GM06990 (cell line): ENCODE measurements around the gene MLPH.

Experiments used
- DNase-seq: peaks from one replicate; pipeline ENCODE4 v3.0.0-alpha.2; 2011; ENCODE audit not compliant: insufficient read length; ENCODE audit errors: extremely low read depth
- H3K27me3 ChIP-seq: replicated peaks from 2 replicates; pipeline ENCODE4 v1.6.0; 2011; ENCODE audit warnings: low read length; ENCODE audit not compliant: control insufficient read depth, insufficient read depth
- H3K36me3 ChIP-seq: 2 replicates; pipeline ENCODE4 v1.5.1; 2011; ENCODE audit warnings: low read length; ENCODE audit not compliant: control insufficient read depth, insufficient read depth
- H3K4me3 ChIP-seq: replicated peaks from 2 replicates; pipeline ENCODE4 v1.5.1; 2011; ENCODE audit warnings: low read depth, mild to moderate bottlenecking, control low read depth, low read length
- CTCF ChIP-seq: IDR thresholded peaks from 2 replicates; pipeline ENCODE4 v1.5.1; 2011; ENCODE audit warnings: low read length, control low read depth, mild to moderate bottlenecking, inconsistent platforms; ENCODE audit not compliant: insufficient read depth, poor library complexity, severe bottlenecking

MLPH gene

GRCh38 chr2:237597196-237598145 lies 110.4 kb downstream of the MLPH start:
- no peaks in the 10 kb centered on the region for H3K36me3 ChIP-seq
- no peak overlapping the region for H3K4me3 ChIP-seq
- TF ChIP-seq CTCF: no peak
- H3K27me3 ChIP-seq: no peaks in the 10 kb centered on the region
- no peak for DNase-seq

GRCh38 chr2:237598468-237599208 lies 111.6 kb downstream of the MLPH start:
- no peak overlapping the region for H3K4me3 ChIP-seq
- no peak for TF ChIP-seq CTCF
- no peaks in the 10 kb centered on the region for H3K27me3 ChIP-seq
- DNase-seq: no peak
- no peaks in the 10 kb centered on the region for H3K36me3 ChIP-seq

- H3K4me3 ChIP-seq: no peak overlapping the region
- no peaks in the 10 kb centered on the region for H3K27me3 ChIP-seq
Measured at GRCh38 chr2:237599465-237600110, 112.5 kb downstream of the MLPH start.

GRCh38 chr2:237600205-237600846 lies 113.3 kb downstream of the MLPH start:
- no peak overlapping the region for H3K4me3 ChIP-seq
- no peak for DNase-seq
- H3K36me3 ChIP-seq: no peaks in the 10 kb centered on the region
- no peaks in the 10 kb centered on the region for H3K27me3 ChIP-seq
- no peak for TF ChIP-seq CTCF

More at GRCh38 chr2:237599465-237600110, 112.5 kb downstream of the MLPH start:
- no peak for TF ChIP-seq CTCF
- no peak for DNase-seq
- H3K36me3 ChIP-seq: no peaks in the 10 kb centered on the region

- TF ChIP-seq CTCF: no peak
- no peak for DNase-seq
- Histone ChIP-seq H3K36me3 (no peaks in the 10 kb centered on the region), H3K4me3 (no peak overlapping the region), H3K27me3 (no peaks in the 10 kb centered on the region)
Measured at GRCh38 chr2:237601453-237602116, 114.5 kb downstream of the MLPH start.
